IMR-90 (cell line): ENCODE data around the gene PITPNC1. TPM values are rescaled to one million over a fixed set of nuclear protein-coding genes. Genes with fewer than 3 reads are reported as not detected.

Source experiments
- ATAC-seq: fragments of 200-7000 bp; cut with Tn5 transposase; 2 replicates; pipeline ENCODE4 v1.9.1; 2020; ENCODE audit warnings: low read depth, mild to moderate bottlenecking, moderate library complexity
- BruUV-seq: library from RNA; stranded (reverse); fragments of 400-500 nt; replicated peaks from 2 replicates; lab custom pipeline; 2021; lab: Mats Ljungman, UMichigan
- CTCF ChIA-PET: fragments of 300-600 bp; formaldehyde crosslinking; extraction: SDS; loops from one replicate; lab custom pipeline; 2021; ENCODE audit warnings: antibody characterized with exemption; lab: Yijun Ruan, JAX
- POLR2A ChIA-PET: fragments of 300-600 bp; sonication (Branson Sonifier 250); formaldehyde crosslinking; loops from one replicate; lab custom pipeline; 2022; ENCODE audit warnings: antibody characterized with exemption; ENCODE audit not compliant: unreplicated experiment; lab: Charles Lee
- DNase-seq: peaks from one replicate; pipeline ENCODE4 v3.0.0; 2013
- H2AFZ ChIP-seq: replicated peaks from 2 replicates; pipeline ENCODE3; 2013; ENCODE audit warnings: low read length, mild to moderate bottlenecking; ENCODE audit not compliant: poor library complexity
- H2AK5ac ChIP-seq: 2 replicates; pipeline ENCODE4 v1.6.1; 2013; ENCODE audit warnings: low read depth, low read length, inconsistent platforms
- H2AK9ac ChIP-seq: replicated peaks from 2 replicates; pipeline ENCODE3; 2013; ENCODE audit warnings: mild to moderate bottlenecking, low read depth, low read length, moderate library complexity; ENCODE audit not compliant: poor library complexity
- H2BK120ac ChIP-seq: 2 replicates; pipeline ENCODE4 v1.6.1; 2013; ENCODE audit warnings: low read depth, low read length, inconsistent platforms
- H2BK15ac ChIP-seq: 3 replicates; pipeline ENCODE4 v1.6.1; 2013; ENCODE audit warnings: low read depth, low read length, inconsistent platforms
- H2BK20ac ChIP-seq: 2 replicates; pipeline ENCODE4 v1.6.1; 2013; ENCODE audit warnings: low read depth, mild to moderate bottlenecking, inconsistent platforms, low read length, moderate library complexity
- H2BK5ac ChIP-seq: 2 replicates; pipeline ENCODE4 v1.6.1; 2013; ENCODE audit warnings: mild to moderate bottlenecking, low read depth, low read length, inconsistent platforms; ENCODE audit not compliant: poor library complexity, severe bottlenecking
- H3K14ac ChIP-seq: replicated peaks from 2 replicates; pipeline ENCODE4 v1.6.1; 2013; ENCODE audit warnings: low read depth, low read length, inconsistent platforms
- H3K18ac ChIP-seq: 2 replicates; pipeline ENCODE4 v1.6.1; 2013; ENCODE audit warnings: low read depth, low read length, control low read depth
- H3K23ac ChIP-seq: 2 replicates; pipeline ENCODE4 v1.6.1; 2013; ENCODE audit warnings: low read depth, low read length, inconsistent platforms
- H3K27ac ChIP-seq: 2 replicates; pipeline ENCODE4 v1.5.1; 2013; ENCODE audit warnings: mild to moderate bottlenecking, control low read depth, low read length; ENCODE audit not compliant: insufficient read depth
- H3K27me3 ChIP-seq: 2 replicates; pipeline ENCODE4 v1.6.1; 2013; ENCODE audit warnings: low read length; ENCODE audit not compliant: control insufficient read depth, insufficient read depth
- H3K36me3 ChIP-seq: 2 replicates; pipeline ENCODE4 v1.6.1; 2013; ENCODE audit warnings: low read length, mixed read lengths; ENCODE audit not compliant: control insufficient read depth, insufficient read depth
- H3K4ac ChIP-seq: 2 replicates; pipeline ENCODE4 v1.6.1; 2013; ENCODE audit warnings: low read depth, low read length, inconsistent platforms
- H3K4me1 ChIP-seq: 2 replicates; pipeline ENCODE4 v1.6.1; 2013; ENCODE audit warnings: low read length, mixed read lengths; ENCODE audit not compliant: control insufficient read depth, insufficient read depth
- H3K4me2 ChIP-seq: 2 replicates; pipeline ENCODE4 v1.6.1; 2013; ENCODE audit warnings: low read depth, mild to moderate bottlenecking, control low read depth, low read length, moderate library complexity
- H3K4me3 ChIP-seq: 2 replicates; pipeline ENCODE4 v1.5.1; 2013; ENCODE audit warnings: low read depth, mild to moderate bottlenecking, control low read depth, low read length, moderate library complexity; ENCODE audit not compliant: insufficient read depth
- H3K56ac ChIP-seq: 2 replicates; pipeline ENCODE4 v1.6.1; 2013; ENCODE audit warnings: low read length, inconsistent platforms; ENCODE audit not compliant: insufficient read depth; ENCODE audit errors: extremely low read depth
- H3K79me1 ChIP-seq, 2 experiments: 2 replicates each; pipeline ENCODE4 v1.6.1; 2013; ENCODE audit warnings: low read length in 2 of 2, inconsistent platforms in 1 of 2, low read depth in 1 of 2
- H3K9ac ChIP-seq: 2 replicates; pipeline ENCODE4 v1.6.1; 2013; ENCODE audit warnings: low read depth, low read length, control low read depth
- H3K9me1 ChIP-seq: 2 replicates; pipeline ENCODE4 v1.6.1; 2013; ENCODE audit warnings: low read length, inconsistent platforms; ENCODE audit not compliant: insufficient read depth
- H3K9me3 ChIP-seq: 2 replicates; pipeline ENCODE4 v1.6.1; 2013; ENCODE audit warnings: low read length; ENCODE audit not compliant: control insufficient read depth, insufficient read depth
- H4K20me1 ChIP-seq: 2 replicates; pipeline ENCODE4 v1.6.1; 2013; ENCODE audit warnings: low read length, inconsistent platforms; ENCODE audit not compliant: insufficient read depth
- H4K5ac ChIP-seq: 2 replicates; pipeline ENCODE4 v1.6.1; 2013; ENCODE audit warnings: mild to moderate bottlenecking, low read depth, low read length, control low read depth
- H4K8ac ChIP-seq, 2 experiments: 2 replicates each; pipeline ENCODE4 v1.6.1; 2013; ENCODE audit warnings: low read depth in 2 of 2, low read length in 2 of 2, control low read depth in 1 of 2, inconsistent platforms in 1 of 2
- H4K91ac ChIP-seq: 2 replicates; pipeline ENCODE4 v1.6.1; 2013; ENCODE audit warnings: low read depth, low read length, inconsistent platforms; ENCODE audit not compliant: insufficient read depth
- CHD1 ChIP-seq: IDR thresholded peaks from 2 replicates; pipeline ENCODE4 v1.6.1; 2012; ENCODE audit warnings: low read depth, low read length, improper control_type of control experiment
- FOS ChIP-seq: fragments of 150-350 bp; IDR thresholded peaks from 2 replicates; pipeline ENCODE4 v1.6.1; 2016; ENCODE audit warnings: low read depth, low read length
- MAFK ChIP-seq: IDR thresholded peaks from 2 replicates; pipeline ENCODE4 v1.6.1; 2012; ENCODE audit warnings: low read depth, low read length, improper control_type of control experiment
- MAZ ChIP-seq: IDR thresholded peaks from 2 replicates; pipeline ENCODE4 v1.6.1; 2012; ENCODE audit warnings: low read depth, mild to moderate bottlenecking, low read length, improper control_type of control experiment, moderate library complexity, borderline replicate concordance
- NFE2L2 ChIP-seq: fragments of 150-350 bp; IDR thresholded peaks from 2 replicates; pipeline ENCODE4 v1.6.1; 2016; ENCODE audit warnings: low read depth, mild to moderate bottlenecking, low read length
- POLR2A ChIP-seq: IDR thresholded peaks from 2 replicates; pipeline ENCODE4 v1.6.1; 2012; ENCODE audit warnings: mild to moderate bottlenecking, low read depth, low read length
- RAD21 ChIP-seq: IDR thresholded peaks from 2 replicates; pipeline ENCODE4 v1.6.1; 2012; ENCODE audit warnings: low read length, improper control_type of control experiment
- RCOR1 ChIP-seq: IDR thresholded peaks from 2 replicates; pipeline ENCODE4 v1.6.1; 2012; ENCODE audit warnings: mild to moderate bottlenecking, low read length, improper control_type of control experiment; ENCODE audit not compliant: insufficient replicate concordance
- RFX5 ChIP-seq: IDR thresholded peaks from 2 replicates; pipeline ENCODE4 v1.8.0; 2012; ENCODE audit warnings: low read depth, mild to moderate bottlenecking, low read length, moderate library complexity
- SMC3 ChIP-seq: fragments of 150-350 bp; IDR thresholded peaks from 2 replicates; pipeline ENCODE4 v1.6.1; 2016; ENCODE audit warnings: low read depth, mild to moderate bottlenecking, antibody characterized with exemption, low read length, moderate library complexity
- USF2 ChIP-seq: fragments of 150-350 bp; IDR thresholded peaks from 2 replicates; pipeline ENCODE4 v1.6.1; 2017; ENCODE audit warnings: mild to moderate bottlenecking, antibody characterized with exemption, low read length, low read depth
- WGBS, 2 experiments: methylation state at CpG; one replicate each; pipeline versions ENCODE4 v1.1.5 to v1.1.7; 2013; ENCODE audit warnings: missing lambda C conversion rate in 2 of 2; ENCODE audit not compliant: insufficient read length in 1 of 2; ENCODE audit errors: extremely low coverage in 2 of 2; 5-methylcytosine and 5-hydroxymethylcytosine counted together
- dilution Hi-C: fragments of 300-500 bp; cut with HindIII; formaldehyde crosslinking; loops from one replicate; pipeline ENCODE4 v1.14.3; 2018; ENCODE audit warnings: low sequenced_read_pairs; ENCODE audit not compliant: unreplicated experiment
- in situ Hi-C: fragments of 300-500 bp; cut with MboI; formaldehyde crosslinking; loops from 3 replicates; pipeline ENCODE4 v1.14.3; 2019; ENCODE audit warnings: low sequenced_read_pairs, inconsistent platforms, mixed read lengths
- intact Hi-C: fragments of 100-400 bp; cut with micrococcal nuclease; formaldehyde crosslinking; loops from 2 replicates; pipeline ENCODE4 v1.10.0; 2022
- polyA plus RNA-seq, 3 experiments: library from polyadenylated mRNA; depleted of rRNA; stranded (reverse); fragments of >200 nt; gene quantifications; 2 replicates each; pipeline ENCODE4 v1.2.3, GENCODE V29; 2012; ENCODE audit warnings: low replicate concordance in 1 of 3
- total RNA-seq: library from RNA; depleted of rRNA; stranded (reverse); fragments of >200 nt; gene quantifications from 2 replicates; pipeline ENCODE4 v1.2.3, GENCODE V29; 2012
- TF ChIP-seq, protein P1 (sequence below): fragments of 150-350 bp; IDR thresholded peaks from 2 replicates; pipeline ENCODE4 v1.6.1; 2016; ENCODE audit warnings: low read depth, mild to moderate bottlenecking, low read length, moderate library complexity, borderline replicate concordance
- TF ChIP-seq, protein P2 (sequence below): conservative IDR thresholded peaks from 2 replicates; pipeline ENCODE4 v1.5.1; 2012; ENCODE audit warnings: mild to moderate bottlenecking, low read depth, low read length, improper control_type of control experiment

The PITPNC1 gene
- total and polyA plus RNA-seq, 2 of the 4 experiments (the other 2 are of a cell fraction), result 4.1 TPM

DNA sequence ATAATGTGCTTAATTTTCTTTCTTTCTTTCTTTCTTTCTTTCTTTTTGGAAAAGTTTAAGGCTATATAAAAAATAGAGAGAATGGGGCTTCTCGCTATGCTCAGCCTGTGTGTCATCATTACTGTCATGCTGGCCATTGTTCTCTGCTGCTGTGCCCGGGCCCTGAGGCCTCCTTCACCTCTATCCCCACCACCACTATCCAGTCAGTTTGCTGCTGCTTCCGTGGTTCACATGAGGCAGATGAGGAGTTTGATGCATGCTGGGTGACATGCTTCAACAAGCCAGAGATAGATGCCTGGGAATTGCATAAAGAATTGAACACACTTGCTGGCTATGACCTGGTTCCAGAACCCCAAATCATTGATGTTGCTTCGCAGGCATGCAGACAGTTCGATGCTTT is 36.3 kb downstream of the PITPNC1 start:
- Histone ChIP-seq H4K8ac (no peak overlapping the region), H2AK5ac (no peak overlapping the region), H3K36me3 (no peaks in the 10 kb centered on the region), H3K9me3 (no peaks in the 10 kb centered on the region), H2BK120ac (no peak overlapping the region), H3K4me3 (no peak overlapping the region), H3K9me1 (peaks cover 3% of the 10 kb centered on the region; the same call in 1 of the 2 replicates), H3K18ac (no peak overlapping the region), H2AFZ (no peak overlapping the region), H3K4me2 (no peak overlapping the region), H3K27me3 (no peaks in the 10 kb centered on the region), H2BK15ac (no peak overlapping the region), H3K56ac (no peak overlapping the region), H4K20me1 (no peaks in the 10 kb centered on the region), H3K9ac (no peak overlapping the region), H3K4ac (no peak overlapping the region), H3K79me1 (peaks cover 15 to 23% of the 10 kb centered on the region in 2 experiments), H3K23ac (no peak overlapping the region), H2BK20ac (no peak overlapping the region), H3K27ac (no peak overlapping the region), H4K5ac (no peak overlapping the region), H4K91ac (no peak overlapping the region), H3K4me1 (peaks cover 2% of the 10 kb centered on the region; the same call in 1 of the 2 replicates), H3K14ac (no peak overlapping the region), H2AK9ac (no peak overlapping the region), H2BK5ac (no peak overlapping the region)
- TF ChIP-seq RAD21, result no peak
- TF ChIP-seq SMC3, result no peak
- no peak for TF ChIP-seq NFE2L2
- TF ChIP-seq USF2, result no peak
- TF ChIP-seq MAZ, result no peak
- no peak for TF ChIP-seq RFX5
- TF ChIP-seq RCOR1, result no peak
- no peak for TF ChIP-seq MAFK
- TF ChIP-seq, protein P1, sequence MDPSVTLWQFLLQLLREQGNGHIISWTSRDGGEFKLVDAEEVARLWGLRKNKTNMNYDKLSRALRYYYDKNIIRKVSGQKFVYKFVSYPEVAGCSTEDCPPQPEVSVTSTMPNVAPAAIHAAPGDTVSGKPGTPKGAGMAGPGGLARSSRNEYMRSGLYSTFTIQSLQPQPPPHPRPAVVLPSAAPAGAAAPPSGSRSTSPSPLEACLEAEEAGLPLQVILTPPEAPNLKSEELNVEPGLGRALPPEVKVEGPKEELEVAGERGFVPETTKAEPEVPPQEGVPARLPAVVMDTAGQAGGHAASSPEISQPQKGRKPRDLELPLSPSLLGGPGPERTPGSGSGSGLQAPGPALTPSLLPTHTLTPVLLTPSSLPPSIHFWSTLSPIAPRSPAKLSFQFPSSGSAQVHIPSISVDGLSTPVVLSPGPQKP, result no peak
- no peak for TF ChIP-seq CHD1
- TF ChIP-seq POLR2A, result no peak
- TF ChIP-seq FOS, result no peak
- TF ChIP-seq, protein P2, sequence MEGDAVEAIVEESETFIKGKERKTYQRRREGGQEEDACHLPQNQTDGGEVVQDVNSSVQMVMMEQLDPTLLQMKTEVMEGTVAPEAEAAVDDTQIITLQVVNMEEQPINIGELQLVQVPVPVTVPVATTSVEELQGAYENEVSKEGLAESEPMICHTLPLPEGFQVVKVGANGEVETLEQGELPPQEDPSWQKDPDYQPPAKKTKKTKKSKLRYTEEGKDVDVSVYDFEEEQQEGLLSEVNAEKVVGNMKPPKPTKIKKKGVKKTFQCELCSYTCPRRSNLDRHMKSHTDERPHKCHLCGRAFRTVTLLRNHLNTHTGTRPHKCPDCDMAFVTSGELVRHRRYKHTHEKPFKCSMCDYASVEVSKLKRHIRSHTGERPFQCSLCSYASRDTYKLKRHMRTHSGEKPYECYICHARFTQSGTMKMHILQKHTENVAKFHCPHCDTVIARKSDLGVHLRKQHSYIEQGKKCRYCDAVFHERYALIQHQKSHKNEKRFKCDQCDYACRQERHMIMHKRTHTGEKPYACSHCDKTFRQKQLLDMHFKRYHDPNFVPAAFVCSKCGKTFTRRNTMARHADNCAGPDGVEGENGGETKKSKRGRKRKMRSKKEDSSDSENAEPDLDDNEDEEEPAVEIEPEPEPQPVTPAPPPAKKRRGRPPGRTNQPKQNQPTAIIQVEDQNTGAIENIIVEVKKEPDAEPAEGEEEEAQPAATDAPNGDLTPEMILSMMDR, result no peak
- ChIA-PET CTCF (no interaction called here), POLR2A (no interaction called here)
- no CpG with 5 or more reads among the region's 5 CpGs for WGBS, 2 experiments
- intact Hi-C loops (no loop called here), in situ Hi-C loops (no loop called here), dilution Hi-C loops (no loop called here)
- BruUV-seq, result no TSS peak
- no peak for ATAC-seq
- no peak for DNase-seq
